Stimulated activated CD4-positive, alpha-beta T cell treated with anti-CD3 and anti-CD28 coated beads, Interleukin-15, amount 100 ng/mL, for 24 hours (primary cell): Measurements from ENCODE around the gene DHPS.
A peak's percentile ranks its signal among the peaks of the same experiment; 100 is the strongest.

Experiments used
- DNase-seq: peaks from one replicate; pipeline ENCODE4 v3.0.0-alpha.2; 2020

DHPS gene

GRCh38 chr19:12641456-12641855 is 40.2 kb downstream of the DHPS start:
- no peak for DNase-seq

GRCh38 chr19:12639901-12640613 is 41.6 kb downstream of the DHPS start:
- DNase-seq = peak; percentile 94

GRCh38 chr19:12638611-12639182 is 43.0 kb downstream of the DHPS start:
- no peak for DNase-seq

GRCh38 chr19:12636631-12637030 is 45.0 kb downstream of the DHPS start:
- no peak for DNase-seq

GRCh38 chr19:12629215-12629614 is 52.5 kb downstream of the DHPS start:
- DNase-seq = no peak

- no peak for DNase-seq
Measured at GRCh38 chr19:12628040-12629022, 53.3 kb downstream of the DHPS start.

- DNase-seq = no peak
Measured at GRCh38 chr19:12626958-12627357, 54.7 kb downstream of the DHPS start.
